ENCODE results near the gene SLC25A20.

Gene SLC25A20

DNA sequence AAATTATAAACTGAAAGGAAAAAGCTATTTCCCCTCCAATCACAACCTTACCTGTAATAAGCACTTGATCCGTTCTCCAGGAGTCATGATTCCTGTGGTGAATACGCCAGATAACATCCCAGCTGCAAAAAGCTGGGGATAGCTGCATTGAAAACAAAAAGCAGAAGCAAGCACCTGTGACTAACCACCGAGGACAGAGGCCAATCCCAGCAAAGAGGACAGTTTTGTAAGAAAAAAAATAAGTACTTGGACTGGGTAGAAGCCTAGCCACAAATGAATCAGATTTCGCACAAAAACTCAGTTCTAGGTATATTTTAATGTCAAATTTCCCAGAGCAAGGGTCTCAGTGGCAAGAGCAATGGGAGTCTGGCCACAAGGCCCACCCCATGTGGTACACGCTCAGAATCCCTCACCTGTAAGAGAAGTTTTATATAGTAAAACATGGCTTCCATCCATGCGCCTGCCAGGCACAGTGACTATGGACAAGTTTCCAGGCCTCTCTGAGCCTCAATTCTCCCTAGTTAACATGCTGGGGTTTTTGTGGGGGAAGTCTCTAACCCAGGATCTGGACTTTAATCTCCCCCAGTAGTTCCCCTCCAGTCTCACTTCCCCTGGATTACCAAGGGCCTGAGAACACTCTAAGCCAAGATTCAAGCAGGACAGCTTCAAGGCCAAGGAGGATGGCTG lies 19.2 kb downstream of the SLC25A20 start:
- Histone ChIP-seq H3K4me3 (ENCODE audit: low read depth in 1 of 2, low read length in 2 of 2) (no peak overlapping the region), H3K27ac (ENCODE audit: low read length) (no peak overlapping the region), H3K4me2 (ENCODE audit: insufficient read depth, low read length) (no peak overlapping the region), H3K27me3 (ENCODE audit: insufficient read depth, low read length, poor library complexity) (no peaks in the 10 kb centered on the region), H3K79me2 (ENCODE audit: insufficient read depth, low read length) (no peaks in the 10 kb centered on the region), H3K9me3 (ENCODE audit: insufficient read depth, low read length, severe bottlenecking) (no peaks in the 10 kb centered on the region), H4K20me1 (ENCODE audit: insufficient read depth, low read length) (no peaks in the 10 kb centered on the region), H2AFZ (ENCODE audit: low read depth, low read length) (no peak overlapping the region), H3K4me1 (ENCODE audit: insufficient read depth, low read length) (no peaks in the 10 kb centered on the region), H3K36me3 (ENCODE audit: insufficient read depth, low read length) (peaks cover 3% of the 10 kb centered on the region), H3K9ac (ENCODE audit: low read depth, low read length) (no peak overlapping the region)
- DNase-seq, result no peak
- TF ChIP-seq EZH2 (IDR thresholded peaks at IDR 0.05; ENCODE audit: borderline replicate concordance, low read depth, low read length, severe bottlenecking), result no peak
- TF ChIP-seq, protein P1, sequence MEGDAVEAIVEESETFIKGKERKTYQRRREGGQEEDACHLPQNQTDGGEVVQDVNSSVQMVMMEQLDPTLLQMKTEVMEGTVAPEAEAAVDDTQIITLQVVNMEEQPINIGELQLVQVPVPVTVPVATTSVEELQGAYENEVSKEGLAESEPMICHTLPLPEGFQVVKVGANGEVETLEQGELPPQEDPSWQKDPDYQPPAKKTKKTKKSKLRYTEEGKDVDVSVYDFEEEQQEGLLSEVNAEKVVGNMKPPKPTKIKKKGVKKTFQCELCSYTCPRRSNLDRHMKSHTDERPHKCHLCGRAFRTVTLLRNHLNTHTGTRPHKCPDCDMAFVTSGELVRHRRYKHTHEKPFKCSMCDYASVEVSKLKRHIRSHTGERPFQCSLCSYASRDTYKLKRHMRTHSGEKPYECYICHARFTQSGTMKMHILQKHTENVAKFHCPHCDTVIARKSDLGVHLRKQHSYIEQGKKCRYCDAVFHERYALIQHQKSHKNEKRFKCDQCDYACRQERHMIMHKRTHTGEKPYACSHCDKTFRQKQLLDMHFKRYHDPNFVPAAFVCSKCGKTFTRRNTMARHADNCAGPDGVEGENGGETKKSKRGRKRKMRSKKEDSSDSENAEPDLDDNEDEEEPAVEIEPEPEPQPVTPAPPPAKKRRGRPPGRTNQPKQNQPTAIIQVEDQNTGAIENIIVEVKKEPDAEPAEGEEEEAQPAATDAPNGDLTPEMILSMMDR (IDR thresholded peaks at IDR 0.05; ENCODE audit: borderline replicate concordance, extremely low read depth, low read length, poor library complexity, severe bottlenecking), result no peak
- ATAC-seq (ENCODE audit: insufficient read depth, low read depth), result no peak

DNA sequence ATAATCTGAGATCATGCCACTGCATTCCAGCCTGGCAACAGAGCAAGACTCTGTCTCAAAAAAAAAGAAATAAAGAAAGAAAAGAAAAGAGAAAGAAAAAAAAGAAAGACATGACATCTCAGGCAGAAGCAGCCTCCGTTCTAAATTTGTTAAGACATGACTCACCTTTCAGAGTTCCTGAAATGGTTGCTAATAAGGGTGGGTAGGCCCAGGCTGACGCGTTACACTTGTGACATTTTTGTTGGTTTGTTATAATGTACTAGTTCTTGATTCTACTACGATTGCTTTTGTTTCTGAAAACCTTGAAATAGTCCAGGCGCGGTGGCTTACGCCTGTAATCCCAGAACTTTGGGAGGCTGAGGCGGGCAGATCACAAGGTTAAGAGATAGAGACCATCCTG lies 21.0 kb downstream of the SLC25A20 start:
- Histone ChIP-seq H3K4me1 (ENCODE audit: insufficient read depth, low read length) (no peaks in the 10 kb centered on the region), H2AFZ (ENCODE audit: low read depth, low read length) (no peak overlapping the region), H3K79me2 (ENCODE audit: insufficient read depth, low read length) (no peaks in the 10 kb centered on the region), H3K27me3 (ENCODE audit: insufficient read depth, low read length, poor library complexity) (no peaks in the 10 kb centered on the region), H3K27ac (ENCODE audit: low read length) (no peak overlapping the region), H3K4me2 (ENCODE audit: insufficient read depth, low read length) (no peak overlapping the region), H4K20me1 (ENCODE audit: insufficient read depth, low read length) (no peaks in the 10 kb centered on the region), H3K9ac (ENCODE audit: low read depth, low read length) (no peak overlapping the region), H3K9me3 (ENCODE audit: insufficient read depth, low read length, severe bottlenecking) (no peaks in the 10 kb centered on the region), H3K36me3 (ENCODE audit: insufficient read depth, low read length) (peaks cover 3% of the 10 kb centered on the region), H3K4me3 (ENCODE audit: low read depth in 1 of 2, low read length in 2 of 2) (no peak overlapping the region)
- no peak for ATAC-seq (ENCODE audit: insufficient read depth, low read depth)
- DNase-seq, result no peak
- TF ChIP-seq EZH2 (IDR thresholded peaks at IDR 0.05; ENCODE audit: borderline replicate concordance, low read depth, low read length, severe bottlenecking), result no peak
- TF ChIP-seq, protein P1 (IDR thresholded peaks at IDR 0.05; ENCODE audit: borderline replicate concordance, extremely low read depth, low read length, poor library complexity, severe bottlenecking), result no peak

DNA sequence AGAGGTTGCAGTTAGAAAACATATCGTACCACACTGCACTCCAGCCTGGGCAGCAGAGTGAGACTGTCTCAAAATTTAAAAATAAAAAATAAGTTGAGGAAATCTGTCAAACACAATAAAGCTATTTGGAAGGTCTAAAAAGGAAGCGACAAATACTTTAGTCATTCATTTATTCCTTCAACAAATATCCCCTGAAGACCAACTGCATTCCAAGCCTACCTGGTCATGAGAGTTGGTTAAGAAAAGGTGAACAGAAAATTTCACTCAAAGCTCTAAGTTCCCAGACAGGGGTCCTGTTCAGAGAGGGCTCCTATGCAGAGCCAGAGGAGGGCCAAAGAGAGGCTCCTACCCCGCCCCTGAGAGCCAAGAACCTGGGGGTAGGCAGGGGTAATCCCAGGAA lies 35.6 kb downstream of the SLC25A20 start:
- no peak overlapping the region for H3K4me3 ChIP-seq (ENCODE audit: low read depth in 1 of 2, low read length in 2 of 2)
- H3K27ac ChIP-seq (ENCODE audit: low read length), result no peak overlapping the region
- no peak overlapping the region for H3K9ac ChIP-seq (ENCODE audit: low read depth, low read length)
- ATAC-seq (ENCODE audit: insufficient read depth, low read depth) (no peak), DNase-seq (no peak)
- no peak overlapping the region for H3K4me2 ChIP-seq (ENCODE audit: insufficient read depth, low read length)
- no peak overlapping the region for H2AFZ ChIP-seq (ENCODE audit: low read depth, low read length)
- peaks cover 21% of the 10 kb centered on the region; the same call in 1 of the 2 replicates for H3K36me3 ChIP-seq (ENCODE audit: insufficient read depth, low read length)
- H3K9me3 ChIP-seq (ENCODE audit: insufficient read depth, low read length, severe bottlenecking), result no peaks in the 10 kb centered on the region
- H3K27me3 ChIP-seq (ENCODE audit: insufficient read depth, low read length, poor library complexity), result no peaks in the 10 kb centered on the region
- H4K20me1 ChIP-seq (ENCODE audit: insufficient read depth, low read length), result no peaks in the 10 kb centered on the region
- TF ChIP-seq EZH2 (IDR thresholded peaks at IDR 0.05; ENCODE audit: borderline replicate concordance, low read depth, low read length, severe bottlenecking), result no peak
- TF ChIP-seq, protein P1 (IDR thresholded peaks at IDR 0.05; ENCODE audit: borderline replicate concordance, extremely low read depth, low read length, poor library complexity, severe bottlenecking), result no peak
- H3K79me2 ChIP-seq (ENCODE audit: insufficient read depth, low read length), result no peaks in the 10 kb centered on the region
- H3K4me1 ChIP-seq (ENCODE audit: insufficient read depth, low read length), result no peaks in the 10 kb centered on the region

Measured in DND-41 (cell line).